ENCODE results near the gene C1orf146.
"Not testable (repeated sequence)": the region's sequence is repeated elsewhere in the genome, so short reads cannot be mapped to it uniquely, and the experiment has no call there.

Gene C1orf146

DNA sequence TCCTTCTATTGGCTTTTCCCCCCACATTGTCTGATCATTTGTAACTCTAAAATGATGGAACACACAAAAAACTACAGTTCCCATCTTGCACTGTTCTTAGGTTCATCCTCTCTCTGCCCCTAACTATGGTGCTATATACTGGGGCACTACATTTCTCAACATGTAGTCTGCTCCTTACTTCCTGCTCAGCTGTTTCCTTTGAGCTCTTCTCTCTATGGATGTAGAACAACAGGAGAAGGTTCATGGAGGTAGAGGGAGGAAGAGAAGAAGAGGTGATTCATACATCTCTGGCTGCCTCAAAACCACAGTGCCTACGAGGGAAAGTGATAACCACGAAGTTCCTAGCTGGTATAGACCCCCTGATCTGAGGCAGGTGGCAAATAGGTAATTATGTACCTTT is 7.0 kb upstream of the C1orf146 start:
- no peak overlapping the region for H3K4me3 ChIP-seq (ENCODE audit: low read length)
- no peak overlapping the region for H3K27ac ChIP-seq (ENCODE audit: low read length)
- H3K4me1 ChIP-seq (ENCODE audit: control insufficient read depth, low read depth, low read length), result no peaks in the 10 kb centered on the region
- H3K36me3 ChIP-seq (ENCODE audit: control insufficient read depth, low read depth, low read length), result no peaks in the 10 kb centered on the region
- H3K27me3 ChIP-seq (ENCODE audit: control insufficient read depth, insufficient read depth, low read length), result no peaks in the 10 kb centered on the region
- peaks cover 7% of the 10 kb centered on the region for H3K9me3 ChIP-seq (ENCODE audit: control insufficient read depth, low read depth, low read length)
- H3K9ac ChIP-seq (ENCODE audit: low read length), result no peak overlapping the region

DNA sequence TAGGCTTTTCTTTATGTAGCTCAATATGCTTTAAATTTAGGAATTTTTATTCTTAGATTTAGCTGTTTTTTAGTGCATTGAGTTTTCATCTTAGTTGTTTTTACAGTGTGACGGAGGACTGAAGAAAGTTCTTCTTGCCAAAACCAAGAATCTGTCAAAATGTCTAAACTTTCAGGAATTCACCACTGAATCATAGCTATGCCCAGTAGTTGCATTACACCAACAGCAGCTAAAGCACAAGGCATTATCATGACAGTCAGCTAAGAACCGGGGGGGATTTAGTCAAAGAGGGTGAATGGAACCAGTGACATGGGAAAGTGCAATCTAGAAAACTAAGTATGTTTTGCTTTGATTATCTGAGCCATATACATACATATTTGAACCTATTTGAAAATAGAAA is 6.5 kb upstream of the C1orf146 start:
- no peak overlapping the region for H3K4me3 ChIP-seq (ENCODE audit: low read length)
- no peaks in the 10 kb centered on the region for H3K36me3 ChIP-seq (ENCODE audit: control insufficient read depth, low read depth, low read length)
- peaks cover 4% of the 10 kb centered on the region for H3K9me3 ChIP-seq (ENCODE audit: control insufficient read depth, low read depth, low read length)
- H3K27me3 ChIP-seq (ENCODE audit: control insufficient read depth, insufficient read depth, low read length), result no peaks in the 10 kb centered on the region
- no peaks in the 10 kb centered on the region for H3K4me1 ChIP-seq (ENCODE audit: control insufficient read depth, low read depth, low read length)
- no peak overlapping the region for H3K9ac ChIP-seq (ENCODE audit: low read length)
- no peak overlapping the region for H3K27ac ChIP-seq (ENCODE audit: low read length)

DNA sequence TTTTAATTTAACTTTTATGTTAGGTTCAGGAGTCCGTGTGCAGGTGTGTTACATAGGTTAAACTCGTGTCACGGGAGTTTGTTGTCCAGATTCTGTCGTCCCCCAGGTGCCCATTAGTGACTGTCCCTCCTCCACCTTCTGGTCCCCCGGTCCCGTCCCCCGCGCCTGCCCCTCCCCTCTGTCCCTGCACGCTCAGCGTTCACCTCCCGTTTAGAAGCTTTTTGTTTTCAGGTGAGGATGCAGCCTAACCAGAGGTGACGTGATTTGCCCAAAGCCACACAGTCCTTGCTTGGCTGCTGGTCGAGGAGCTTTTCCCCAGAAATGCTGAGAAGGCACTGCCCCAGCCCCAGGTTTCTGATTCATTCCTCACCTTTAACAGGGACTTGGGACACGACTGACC is 844 bp downstream of the C1orf146 start:
- Histone ChIP-seq H3K27me3 (ENCODE audit: control insufficient read depth, insufficient read depth, low read length) (no peaks in the 10 kb centered on the region), H3K9ac (ENCODE audit: low read length) (no peak overlapping the region), H3K9me3 (ENCODE audit: control insufficient read depth, low read depth, low read length) (no peaks in the 10 kb centered on the region), H3K27ac (ENCODE audit: low read length) (no peak overlapping the region), H3K36me3 (ENCODE audit: control insufficient read depth, low read depth, low read length) (no peaks in the 10 kb centered on the region), H3K4me1 (ENCODE audit: control insufficient read depth, low read depth, low read length) (no peaks in the 10 kb centered on the region), H3K4me3 (ENCODE audit: low read length) (no peak overlapping the region)

DNA sequence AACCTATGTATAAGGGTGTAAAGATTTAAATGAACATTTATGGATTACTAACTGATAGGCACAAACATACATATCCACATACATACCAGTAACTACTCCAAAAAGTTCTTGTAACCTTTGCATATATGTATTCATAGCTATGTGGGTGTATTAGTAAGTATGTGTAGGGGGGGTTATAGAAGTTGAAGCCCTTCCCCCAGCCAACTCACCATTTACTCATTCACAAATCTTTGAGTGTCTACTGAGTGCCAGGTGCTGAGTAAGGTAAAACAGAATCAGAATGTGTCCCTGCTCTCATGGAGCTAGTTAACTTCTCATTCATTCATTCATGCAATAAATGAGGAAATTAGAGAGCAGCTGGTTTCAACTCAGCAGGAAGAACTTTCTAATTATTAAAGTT is 1.3 kb downstream of the C1orf146 start:
- Histone ChIP-seq H3K36me3 (ENCODE audit: control insufficient read depth, low read depth, low read length) (no peaks in the 10 kb centered on the region), H3K9me3 (ENCODE audit: control insufficient read depth, low read depth, low read length) (no peaks in the 10 kb centered on the region)

DNA sequence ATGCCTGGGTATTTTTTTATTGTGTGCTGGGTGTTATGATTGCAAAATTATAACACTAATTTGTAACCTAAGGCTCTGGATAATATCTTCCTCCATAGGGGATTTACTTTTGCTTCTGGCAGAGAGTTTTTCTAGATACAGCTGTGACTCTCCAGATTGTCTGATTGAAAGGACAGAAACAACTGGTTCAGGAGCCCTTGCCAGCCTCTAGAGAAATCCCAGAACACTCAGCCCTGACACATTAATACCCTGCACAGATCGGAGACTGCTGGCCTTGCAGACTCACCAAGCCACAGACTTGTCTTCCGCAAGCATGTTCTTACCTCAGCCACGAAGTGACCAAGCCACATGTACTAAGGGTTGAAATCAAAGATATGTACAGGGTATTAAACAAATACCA is 10.7 kb downstream of the C1orf146 start:
- H3K27me3 ChIP-seq (ENCODE audit: control insufficient read depth, insufficient read depth, low read length), result no peaks in the 10 kb centered on the region
- H3K4me1 ChIP-seq (ENCODE audit: control insufficient read depth, low read depth, low read length), result no peaks in the 10 kb centered on the region
- H3K36me3 ChIP-seq (ENCODE audit: control insufficient read depth, low read depth, low read length), result no peaks in the 10 kb centered on the region
- no peaks in the 10 kb centered on the region for H3K9me3 ChIP-seq (ENCODE audit: control insufficient read depth, low read depth, low read length)
- H3K27ac ChIP-seq (ENCODE audit: low read length), result no peak overlapping the region
- no peak overlapping the region for H3K9ac ChIP-seq (ENCODE audit: low read length)
- H3K4me3 ChIP-seq (ENCODE audit: low read length), result no peak overlapping the region

More for the DNA sequence above, 1.3 kb downstream of the C1orf146 start:
- H3K4me1 ChIP-seq (ENCODE audit: control insufficient read depth, low read depth, low read length), result no peaks in the 10 kb centered on the region
- no peak overlapping the region for H3K4me3 ChIP-seq (ENCODE audit: low read length)
- H3K27ac ChIP-seq (ENCODE audit: low read length), result no peak overlapping the region
- H3K9ac ChIP-seq (ENCODE audit: low read length), result no peak overlapping the region
- no peaks in the 10 kb centered on the region for H3K27me3 ChIP-seq (ENCODE audit: control insufficient read depth, insufficient read depth, low read length)

DNA sequence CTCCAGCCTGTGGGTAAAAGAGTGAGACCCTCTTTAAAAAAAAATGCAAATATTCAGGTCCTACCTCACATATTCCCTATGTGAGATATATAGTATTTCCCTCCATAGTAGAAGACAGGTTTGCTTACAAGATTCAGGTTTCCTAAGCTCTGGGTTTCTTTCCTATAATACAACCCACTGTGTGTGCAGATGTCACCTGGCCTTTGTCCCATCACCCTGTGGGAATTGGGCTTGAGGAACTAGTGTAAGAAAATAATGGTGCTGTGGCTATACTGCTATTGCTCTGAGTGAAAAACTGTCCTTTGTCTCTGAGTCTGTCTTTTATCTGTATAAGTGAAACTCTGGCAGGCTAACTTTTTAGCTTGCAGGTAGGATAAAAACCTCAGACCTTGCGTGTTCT is 13.0 kb downstream of the C1orf146 start:
- Histone ChIP-seq H3K27me3 (ENCODE audit: control insufficient read depth, insufficient read depth, low read length) (no peaks in the 10 kb centered on the region), H3K9ac (ENCODE audit: low read length) (no peak overlapping the region), H3K4me1 (ENCODE audit: control insufficient read depth, low read depth, low read length) (no peaks in the 10 kb centered on the region), H3K9me3 (ENCODE audit: control insufficient read depth, low read depth, low read length) (no peaks in the 10 kb centered on the region), H3K36me3 (ENCODE audit: control insufficient read depth, low read depth, low read length) (no peaks in the 10 kb centered on the region), H3K4me3 (ENCODE audit: low read length) (no peak overlapping the region), H3K27ac (ENCODE audit: low read length) (no peak overlapping the region)

DNA sequence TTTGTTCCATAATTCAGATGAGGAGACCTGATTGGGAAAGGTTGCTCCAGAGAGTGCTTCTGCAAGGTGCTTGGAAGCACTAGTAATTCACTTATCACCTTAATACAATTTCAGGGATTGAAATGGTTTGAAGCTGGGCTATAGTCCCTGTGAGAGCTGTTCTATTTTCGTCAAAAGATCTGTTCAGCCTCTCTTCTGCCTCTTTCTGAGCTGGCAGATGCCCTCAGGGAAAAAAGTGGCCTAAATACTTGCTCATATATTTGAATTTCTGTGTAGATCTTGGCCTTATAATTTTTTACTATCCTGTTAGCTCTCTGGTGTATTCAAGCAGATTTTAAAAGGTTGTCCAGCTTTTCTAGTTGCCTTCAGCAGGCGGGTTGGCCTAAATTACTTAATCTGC is 22.3 kb downstream of the C1orf146 start:
- Histone ChIP-seq H3K4me1 (ENCODE audit: control insufficient read depth, low read depth, low read length) (no peaks in the 10 kb centered on the region), H3K27me3 (ENCODE audit: control insufficient read depth, insufficient read depth, low read length) (no peaks in the 10 kb centered on the region), H3K4me3 (ENCODE audit: low read length) (no peak overlapping the region), H3K9me3 (ENCODE audit: control insufficient read depth, low read depth, low read length) (no peaks in the 10 kb centered on the region), H3K9ac (ENCODE audit: low read length) (no peak overlapping the region), H3K27ac (ENCODE audit: low read length) (no peak overlapping the region), H3K36me3 (ENCODE audit: control insufficient read depth, low read depth, low read length) (no peaks in the 10 kb centered on the region)

DNA sequence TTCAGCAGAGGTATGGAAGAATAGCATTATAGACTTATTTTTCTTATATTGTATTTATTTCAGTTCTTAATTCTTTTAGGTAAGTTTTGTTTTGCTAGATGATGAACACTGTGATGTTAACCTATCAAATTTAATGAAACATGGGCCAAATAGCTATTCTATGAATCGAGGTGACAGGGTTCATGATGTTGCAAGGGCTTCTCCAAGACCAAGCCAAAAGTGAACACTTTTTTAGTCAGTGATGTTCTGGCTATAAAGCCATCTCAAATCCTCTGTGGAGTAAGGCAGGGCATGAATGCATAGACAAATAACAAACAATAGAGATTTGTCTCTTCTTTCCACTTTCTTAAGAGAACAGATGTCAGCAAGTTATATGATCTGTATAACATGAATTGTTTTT is 26.7 kb downstream of the C1orf146 start:
- Histone ChIP-seq H3K27me3 (ENCODE audit: control insufficient read depth, insufficient read depth, low read length) (no peaks in the 10 kb centered on the region), H3K9me3 (ENCODE audit: control insufficient read depth, low read depth, low read length) (no peaks in the 10 kb centered on the region), H3K36me3 (ENCODE audit: control insufficient read depth, low read depth, low read length) (peaks cover 12% of the 10 kb centered on the region), H3K4me3 (ENCODE audit: low read length) (no peak overlapping the region), H3K4me1 (ENCODE audit: control insufficient read depth, low read depth, low read length) (no peaks in the 10 kb centered on the region), H3K27ac (ENCODE audit: low read length) (no peak overlapping the region), H3K9ac (ENCODE audit: low read length) (no peak overlapping the region)

DNA sequence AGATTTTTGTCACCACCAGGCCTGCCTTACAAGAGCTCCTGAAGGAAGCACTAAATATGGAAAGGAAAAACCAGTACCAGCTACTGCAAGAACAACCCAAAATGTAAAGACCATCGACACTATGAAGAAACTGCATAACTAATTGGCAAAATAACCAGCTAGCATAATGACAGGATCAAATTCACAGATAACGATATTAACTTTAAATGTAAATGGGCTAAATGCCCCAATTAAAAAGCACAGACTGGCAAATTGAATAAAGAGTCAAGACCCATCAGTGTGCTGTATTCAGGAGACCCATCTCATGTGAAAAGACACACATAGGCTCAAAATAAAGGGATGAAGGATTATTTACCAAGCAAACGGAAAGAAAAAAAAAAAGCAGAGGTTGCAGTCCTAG is 37.0 kb downstream of the C1orf146 start:
- H3K36me3 ChIP-seq (ENCODE audit: control insufficient read depth, low read depth, low read length); H3K27ac ChIP-seq (ENCODE audit: low read length); H3K4me3 ChIP-seq (ENCODE audit: low read length); H3K4me1 ChIP-seq (ENCODE audit: control insufficient read depth, low read depth, low read length); H3K9ac ChIP-seq (ENCODE audit: low read length); H3K27me3 ChIP-seq (ENCODE audit: control insufficient read depth, insufficient read depth, low read length); H3K9me3 ChIP-seq (ENCODE audit: control insufficient read depth, low read depth, low read length): not testable (repeated sequence)

DNA sequence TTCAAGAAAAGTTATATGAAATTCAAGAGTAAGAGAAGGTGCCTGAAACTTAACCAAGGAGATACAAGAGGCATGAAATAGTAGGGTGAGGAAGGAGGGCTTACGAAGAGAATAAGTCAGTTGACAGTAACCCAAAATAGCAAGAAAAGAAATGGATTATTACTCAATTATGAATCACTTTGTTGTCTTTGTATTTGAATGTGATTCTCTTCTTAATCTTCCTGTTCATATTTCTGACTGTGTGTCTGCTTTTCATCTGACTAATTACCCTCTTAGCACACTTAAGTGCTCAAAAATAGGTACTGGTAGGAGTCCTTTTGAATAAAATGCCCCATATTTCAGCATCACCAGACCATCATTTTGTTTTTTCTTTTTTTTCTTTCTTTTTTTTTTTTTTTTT is 41.6 kb downstream of the C1orf146 start:
- no peaks in the 10 kb centered on the region for H3K9me3 ChIP-seq (ENCODE audit: control insufficient read depth, low read depth, low read length)
- H3K36me3 ChIP-seq (ENCODE audit: control insufficient read depth, low read depth, low read length), result peaks cover 26% of the 10 kb centered on the region
- H3K27me3 ChIP-seq (ENCODE audit: control insufficient read depth, insufficient read depth, low read length), result no peaks in the 10 kb centered on the region
- no peak overlapping the region for H3K9ac ChIP-seq (ENCODE audit: low read length)
- H3K27ac ChIP-seq (ENCODE audit: low read length), result no peak overlapping the region
- H3K4me3 ChIP-seq (ENCODE audit: low read length), result no peak overlapping the region
- no peaks in the 10 kb centered on the region for H3K4me1 ChIP-seq (ENCODE audit: control insufficient read depth, low read depth, low read length)

DNA sequence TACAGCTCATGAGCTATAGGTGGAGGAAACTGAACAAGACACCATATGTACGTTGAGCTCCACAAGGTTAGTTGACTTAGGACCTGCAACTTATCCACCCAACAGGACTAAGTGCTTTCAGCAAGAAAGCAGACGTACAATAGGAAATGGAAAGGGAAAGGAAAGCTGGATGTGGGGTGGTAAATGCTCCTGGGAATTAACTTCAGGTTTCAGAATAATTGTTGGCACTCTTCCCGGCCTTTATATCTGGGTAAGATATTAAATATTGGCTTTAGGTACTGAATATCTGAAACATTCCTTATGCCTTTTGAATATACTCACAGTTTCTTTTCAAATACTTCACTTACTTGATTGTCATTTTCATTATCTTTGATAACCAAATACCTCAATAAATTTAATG is 44.8 kb downstream of the C1orf146 start:
- Histone ChIP-seq H3K27ac (ENCODE audit: low read length) (no peak overlapping the region), H3K4me3 (ENCODE audit: low read length) (no peak overlapping the region), H3K9ac (ENCODE audit: low read length) (no peak overlapping the region), H3K27me3 (ENCODE audit: control insufficient read depth, insufficient read depth, low read length) (no peaks in the 10 kb centered on the region), H3K36me3 (ENCODE audit: control insufficient read depth, low read depth, low read length) (peaks cover 30% of the 10 kb centered on the region), H3K4me1 (ENCODE audit: control insufficient read depth, low read depth, low read length) (no peaks in the 10 kb centered on the region), H3K9me3 (ENCODE audit: control insufficient read depth, low read depth, low read length) (no peaks in the 10 kb centered on the region)

DNA sequence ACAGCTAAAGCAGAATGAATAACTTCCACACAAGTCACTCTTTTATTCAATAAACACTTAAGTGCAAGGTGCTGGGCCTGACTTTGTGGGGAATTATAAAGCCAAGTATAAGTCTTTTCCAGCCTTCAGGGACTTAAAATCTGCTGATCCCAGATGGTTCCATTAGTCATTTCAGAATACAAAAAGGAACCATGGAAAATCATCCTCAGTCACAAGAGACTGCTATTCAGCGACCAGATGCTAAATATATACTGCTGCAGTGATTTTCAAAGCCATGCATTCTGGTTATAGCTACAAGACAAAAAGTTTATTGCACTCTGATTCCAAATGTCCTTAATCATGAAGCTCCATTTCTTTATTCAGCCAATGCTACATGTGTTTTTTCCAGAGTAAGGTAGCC is 55.3 kb downstream of the C1orf146 start:
- Histone ChIP-seq H3K36me3 (ENCODE audit: control insufficient read depth, low read depth, low read length) (peaks cover 40% of the 10 kb centered on the region), H3K27ac (ENCODE audit: low read length) (no peak overlapping the region), H3K9me3 (ENCODE audit: control insufficient read depth, low read depth, low read length) (no peaks in the 10 kb centered on the region), H3K9ac (ENCODE audit: low read length) (no peak overlapping the region), H3K4me1 (ENCODE audit: control insufficient read depth, low read depth, low read length) (no peaks in the 10 kb centered on the region), H3K4me3 (ENCODE audit: low read length) (no peak overlapping the region), H3K27me3 (ENCODE audit: control insufficient read depth, insufficient read depth, low read length) (no peaks in the 10 kb centered on the region)

DNA sequence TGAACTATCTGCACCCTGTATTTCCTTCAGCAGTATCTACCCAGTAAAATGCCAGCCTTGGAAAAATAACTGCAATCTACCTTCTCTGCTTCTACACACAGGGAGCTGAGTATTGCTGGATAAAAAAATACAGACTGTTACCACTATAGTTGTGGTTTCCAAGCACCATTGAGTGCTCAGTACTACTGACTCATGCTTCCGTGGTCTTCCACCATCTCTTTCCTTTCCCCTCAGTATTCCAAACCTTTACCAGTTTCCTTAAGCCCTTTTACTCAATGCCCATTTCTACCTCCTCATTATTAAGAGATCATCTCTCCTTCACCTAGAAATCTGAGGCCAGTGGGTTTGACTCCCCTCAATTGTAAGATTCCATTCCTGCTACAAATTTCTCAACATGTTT is 57.2 kb downstream of the C1orf146 start:
- Histone ChIP-seq H3K9ac (ENCODE audit: low read length) (no peak overlapping the region), H3K36me3 (ENCODE audit: control insufficient read depth, low read depth, low read length) (peaks cover 29% of the 10 kb centered on the region), H3K4me1 (ENCODE audit: control insufficient read depth, low read depth, low read length) (no peaks in the 10 kb centered on the region), H3K9me3 (ENCODE audit: control insufficient read depth, low read depth, low read length) (no peaks in the 10 kb centered on the region), H3K27ac (ENCODE audit: low read length) (no peak overlapping the region), H3K4me3 (ENCODE audit: low read length) (no peak overlapping the region), H3K27me3 (ENCODE audit: control insufficient read depth, insufficient read depth, low read length) (no peaks in the 10 kb centered on the region)

Measured in iPS-18a (cell line).